HG03066 (cell line): Measurements from ENCODE around the gene LZTS2.

Experiments used
- ATAC-seq: cut with Tn5 transposase; IDR thresholded peaks from one replicate; pipeline ENCODE4 v1.9.1; 2021; ENCODE audit warnings: low read depth; ENCODE audit not compliant: unreplicated experiment

Gene LZTS2

DNA sequence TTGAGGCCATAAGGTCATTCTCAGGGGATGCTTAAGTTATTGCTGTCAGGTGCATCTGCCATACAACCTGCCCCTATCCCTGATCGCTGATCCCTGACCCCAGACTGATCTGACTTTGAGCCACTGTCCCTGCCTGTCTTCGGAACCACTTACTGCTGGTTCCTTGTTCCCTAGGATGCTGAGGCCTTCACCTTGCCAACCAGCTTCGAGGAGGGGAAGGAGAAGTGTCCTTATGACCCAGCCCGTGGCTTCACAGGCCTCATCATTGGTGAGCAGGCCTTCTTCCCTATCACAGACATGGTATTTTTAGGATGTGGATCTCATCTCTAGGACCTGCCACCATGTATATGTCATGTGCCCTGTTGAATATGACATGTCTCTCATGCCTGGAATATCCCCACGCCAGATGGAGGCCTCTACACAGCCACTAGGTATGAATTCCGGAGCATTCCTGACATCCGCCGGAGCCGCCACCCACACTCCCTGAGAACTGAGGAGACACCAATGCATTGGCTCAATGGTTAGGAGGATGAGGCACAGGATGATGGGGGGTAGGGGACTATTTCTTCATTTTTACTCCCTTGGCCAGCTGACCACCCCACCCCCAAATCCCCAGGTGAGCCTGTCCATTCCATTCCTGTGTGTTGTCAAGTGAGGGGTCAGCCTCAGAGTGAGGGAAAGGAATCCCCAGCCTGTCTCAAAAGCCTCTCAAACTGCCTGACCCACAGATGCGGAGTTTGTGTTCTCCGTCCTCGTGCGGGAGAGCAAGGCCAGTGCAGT lies 21.3 kb upstream of the LZTS2 start:
- ATAC-seq = no peak

GRCh38 chr10:100978901-100979195 lies 20.8 kb upstream of the LZTS2 start:
- no peak for ATAC-seq

DNA sequence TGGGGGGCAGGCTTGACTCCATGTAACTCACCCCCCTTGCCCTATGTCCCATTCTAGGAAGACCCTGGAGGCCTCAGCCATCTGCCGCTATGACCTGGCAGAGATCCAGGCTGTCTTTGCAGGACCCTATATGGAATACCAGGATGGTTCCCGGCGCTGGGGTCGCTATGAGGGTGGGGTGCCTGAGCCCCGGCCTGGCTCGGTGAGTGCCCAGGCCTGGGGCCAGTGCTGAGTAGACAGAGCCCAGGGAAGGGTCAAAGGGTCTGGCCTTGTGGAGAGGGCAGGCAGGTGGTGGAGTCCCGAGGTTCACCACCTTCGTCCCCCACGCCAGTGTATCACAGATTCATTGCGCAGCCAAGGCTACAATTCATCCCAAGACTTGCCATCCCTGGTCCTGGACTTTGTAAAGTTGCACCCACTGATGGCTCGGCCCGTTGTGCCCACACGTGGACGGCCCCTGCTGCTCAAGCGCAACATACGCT lies 19.8 kb upstream of the LZTS2 start:
- no peak for ATAC-seq

DNA sequence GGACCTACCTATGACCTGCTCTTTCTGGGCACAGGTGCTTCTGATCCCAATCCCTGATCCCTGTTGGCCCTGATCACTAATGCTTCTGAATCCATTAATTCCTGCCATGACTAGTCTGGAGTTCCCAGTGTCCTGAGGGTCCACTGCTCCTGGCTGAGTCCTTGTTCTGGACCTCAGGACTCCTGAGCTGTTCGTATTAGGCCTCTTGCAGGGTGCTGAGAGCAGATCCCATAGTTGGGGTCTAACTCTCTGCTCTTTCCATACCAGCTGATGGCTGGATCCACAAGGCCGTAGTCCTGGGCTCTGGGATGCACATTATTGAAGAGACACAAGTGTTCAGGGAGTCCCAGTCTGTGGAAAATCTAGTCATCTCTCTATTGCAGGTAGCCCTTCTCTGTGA lies 19.3 kb upstream of the LZTS2 start:
- ATAC-seq = no peak

- ATAC-seq = no peak
Measured at GRCh38 chr10:100980711-100981110, 18.9 kb upstream of the LZTS2 start.

GRCh38 chr10:100981178-100981772 lies 18.3 kb upstream of the LZTS2 start:
- ATAC-seq = no peak

GRCh38 chr10:100982916-100983830 lies 16.4 kb upstream of the LZTS2 start:
- no peak for ATAC-seq

- ATAC-seq = no peak
Measured at GRCh38 chr10:100983868-100984671, 15.5 kb upstream of the LZTS2 start.

DNA sequence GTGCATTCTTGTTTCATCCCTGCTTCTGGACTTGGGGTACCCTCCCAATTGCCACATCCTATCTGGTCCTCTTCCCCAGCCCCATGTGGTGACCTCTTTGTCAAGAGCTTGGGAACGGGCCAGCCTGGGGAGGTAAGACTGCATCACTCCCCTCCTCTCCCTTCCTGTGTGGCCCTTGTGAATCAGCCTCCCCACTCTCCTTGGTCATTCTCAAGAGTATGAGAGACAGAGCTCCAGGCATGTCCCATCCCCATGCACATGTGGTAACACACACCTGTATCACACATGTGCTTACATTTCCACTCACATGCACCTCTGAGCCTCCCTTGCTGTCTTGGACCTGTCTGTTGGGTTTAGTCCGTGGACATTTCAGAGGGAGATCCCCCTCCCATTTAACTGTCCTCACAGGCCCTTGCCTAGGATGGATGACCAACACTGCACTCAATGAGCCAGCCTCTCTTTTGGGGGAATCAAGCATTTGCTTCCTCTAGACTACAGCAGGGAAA lies 14.9 kb upstream of the LZTS2 start:
- ATAC-seq = no peak

GRCh38 chr10:100985336-100985735 lies 14.3 kb upstream of the LZTS2 start:
- ATAC-seq = no peak

GRCh38 chr10:100986623-100986951 lies 13.0 kb upstream of the LZTS2 start:
- no peak for ATAC-seq

DNA sequence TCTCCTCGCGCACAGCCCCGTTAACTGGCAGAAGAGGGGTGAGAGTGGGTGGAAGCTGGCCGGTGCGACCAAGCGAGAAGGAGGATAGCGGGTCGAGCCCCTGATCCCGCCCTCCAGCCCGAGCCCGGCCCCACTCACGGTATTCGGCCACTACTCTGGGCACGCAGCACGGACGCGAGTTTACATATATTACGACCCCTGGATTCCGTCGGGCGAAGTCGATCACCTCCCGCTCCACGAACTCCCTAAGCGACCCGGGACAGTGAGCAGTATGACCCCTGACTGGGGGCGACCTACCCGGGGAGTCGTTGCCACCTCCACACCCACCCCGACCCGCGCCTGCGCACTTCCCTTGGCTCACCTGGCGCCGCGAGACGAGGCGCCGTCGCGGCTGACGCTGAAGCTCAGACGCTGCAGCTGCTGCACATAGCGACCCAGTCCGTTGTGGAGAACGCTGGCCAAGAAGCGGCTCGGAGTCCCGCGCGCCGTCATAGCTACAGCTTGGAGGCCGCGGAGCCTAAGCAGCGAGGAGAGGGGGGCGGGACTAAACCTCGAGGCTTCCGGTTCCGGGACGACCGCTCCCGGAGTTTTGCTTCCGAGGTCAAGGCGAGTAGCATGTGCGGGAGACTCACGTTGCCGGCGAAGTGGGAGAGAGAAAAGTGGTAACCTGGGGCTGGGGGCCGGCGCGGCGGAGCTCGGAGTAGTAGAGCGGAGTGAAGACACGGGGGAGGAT lies 12.5 kb upstream of the LZTS2 start, which contains the start of the genes MRPL43 and TWNK:
MRPL43 (minus strand) TSS at position 546 of the 733 bp plus-strand sequence; CDS start at position 492, 54 bp downstream.
TWNK (plus strand) TSS at position 592 of the 733 bp plus-strand sequence. CDS start 668 bp downstream, outside the sequence.
- ATAC-seq = peak; percentile 82

DNA sequence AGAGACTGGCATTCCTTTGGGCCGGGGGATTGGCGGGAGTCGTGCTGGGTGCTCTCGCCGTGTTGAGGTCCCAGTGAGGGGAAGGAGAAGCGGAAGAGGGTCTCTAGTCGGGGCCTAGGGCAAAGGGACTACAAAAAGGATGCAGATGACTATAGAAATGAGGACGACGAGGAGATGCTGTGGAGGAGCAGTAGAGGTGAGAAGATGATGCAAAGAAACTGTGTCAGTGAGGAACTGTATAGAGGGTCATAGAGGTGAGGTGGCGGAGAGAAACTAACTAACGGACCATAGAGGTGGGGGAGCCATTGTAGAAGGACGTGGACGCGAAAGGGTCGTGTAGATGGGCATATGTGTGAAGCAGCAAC lies 11.9 kb upstream of the LZTS2 start:
- no peak for ATAC-seq

DNA sequence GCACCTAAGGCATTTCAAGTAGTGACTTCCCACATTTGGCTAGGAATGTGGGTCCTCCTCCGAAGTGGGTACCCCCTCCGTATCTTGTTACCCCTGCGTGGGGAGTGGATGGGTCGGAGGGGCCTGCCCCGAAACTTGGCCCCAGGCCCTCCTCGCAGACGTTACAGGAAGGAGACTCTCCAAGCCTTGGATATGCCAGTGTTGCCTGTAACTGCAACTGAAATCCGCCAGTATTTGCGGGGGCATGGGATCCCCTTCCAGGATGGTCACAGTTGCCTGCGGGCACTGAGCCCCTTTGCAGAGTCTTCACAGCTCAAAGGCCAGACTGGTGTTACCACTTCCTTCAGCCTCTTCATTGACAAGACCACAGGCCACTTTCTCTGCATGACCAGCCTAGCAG lies 11.4 kb upstream of the LZTS2 start:
- ATAC-seq = no peak

- no peak for ATAC-seq
Measured at GRCh38 chr10:100989088-100989487, 10.5 kb upstream of the LZTS2 start.

DNA sequence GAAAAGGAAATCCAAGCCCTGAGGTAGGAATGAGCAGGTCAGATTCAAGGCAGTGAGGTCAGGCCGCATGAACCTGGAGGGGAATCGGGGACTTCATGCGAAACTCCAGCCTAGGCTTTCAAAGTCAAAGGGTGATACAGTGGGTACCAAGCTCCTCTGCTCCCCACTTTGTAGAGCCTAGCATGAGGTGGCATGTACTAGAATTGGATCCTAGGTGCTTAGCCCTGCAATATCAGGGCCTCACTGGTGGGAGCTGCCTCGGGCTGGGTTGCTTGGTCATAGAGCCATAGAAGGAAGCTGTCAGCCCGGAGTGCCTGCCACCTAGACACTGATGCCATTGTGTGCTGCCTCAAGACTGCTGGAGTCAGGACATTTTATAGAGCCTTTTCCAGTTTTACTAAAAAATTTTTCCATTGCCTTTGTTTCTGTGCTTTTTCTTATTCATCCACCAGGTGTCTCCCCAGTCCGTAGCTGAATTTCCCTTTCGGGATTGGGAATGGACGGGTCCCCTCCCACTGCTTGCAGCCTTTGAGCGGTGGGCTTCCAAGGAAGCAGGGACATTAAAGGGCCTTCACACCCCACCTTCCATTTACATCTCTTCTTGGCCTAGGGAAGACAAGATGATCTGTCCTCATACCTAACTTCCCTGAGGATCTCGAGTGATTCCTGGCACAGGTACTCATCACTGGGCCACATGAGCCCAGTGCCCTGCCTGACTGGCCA lies 5.5 kb upstream of the LZTS2 start:
- no peak for ATAC-seq

GRCh38 chr10:100995181-100995580 lies 4.4 kb upstream of the LZTS2 start:
- no peak for ATAC-seq

- no peak for ATAC-seq
Measured at GRCh38 chr10:100996678-100997359, 2.8 kb upstream of the LZTS2 start.
